ENCODE measurements around the gene OGFR. TPM values are rescaled to one million over a fixed set of nuclear protein-coding genes. Genes with fewer than 3 reads are reported as not detected.

Gene OGFR
- total RNA-seq, 2 experiments from 2014 or later: 43.8 to 44.7 TPM

DNA sequence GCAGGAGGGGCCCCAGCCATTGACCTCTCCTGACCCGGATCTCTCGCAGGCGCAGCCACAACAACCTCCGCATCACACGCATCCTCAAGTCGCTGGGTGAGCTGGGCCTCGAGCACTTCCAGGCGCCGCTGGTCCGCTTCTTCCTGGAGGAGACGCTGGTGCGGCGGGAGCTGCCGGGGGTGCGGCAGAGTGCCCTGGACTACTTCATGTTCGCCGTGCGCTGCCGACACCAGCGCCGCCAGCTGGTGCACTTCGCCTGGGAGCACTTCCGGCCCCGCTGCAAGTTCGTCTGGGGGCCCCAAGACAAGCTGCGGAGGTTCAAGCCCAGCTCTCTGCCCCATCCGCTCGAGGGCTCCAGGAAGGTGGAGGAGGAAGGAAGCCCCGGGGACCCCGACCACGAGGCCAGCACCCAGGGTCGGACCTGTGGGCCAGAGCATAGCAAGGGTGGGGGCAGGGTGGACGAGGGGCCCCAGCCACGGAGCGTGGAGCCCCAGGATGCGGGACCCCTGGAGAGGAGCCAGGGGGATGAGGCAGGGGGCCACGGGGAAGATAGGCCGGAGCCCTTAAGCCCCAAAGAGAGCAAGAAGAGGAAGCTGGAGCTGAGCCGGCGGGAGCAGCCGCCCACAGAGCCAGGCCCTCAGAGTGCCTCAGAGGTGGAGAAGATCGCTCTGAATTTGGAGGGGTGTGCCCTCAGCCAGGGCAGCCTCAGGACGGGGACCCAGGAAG lies 7.7 kb downstream of the OGFR start:
- Mint-ChIP-seq H3K36me3 (ENCODE audit: low read depth) (peaks cover 14% of the 10 kb centered on the region), H3K9me3 (ENCODE audit: low read depth) (no peaks in the 10 kb centered on the region), H3K27ac (no peak overlapping the region), H3K4me3 (no peak overlapping the region), H3K4me1 (peaks cover 14% of the 10 kb centered on the region), H3K27me3 (peaks cover 14% of the 10 kb centered on the region)
- ChIA-PET POLR2A (no interaction called here), CTCF (no interaction called here)
- DNase-seq (no peak), ATAC-seq (no peak)
- intact Hi-C loops (cut with DNase I, micrococcal nuclease): no loop called here

DNA sequence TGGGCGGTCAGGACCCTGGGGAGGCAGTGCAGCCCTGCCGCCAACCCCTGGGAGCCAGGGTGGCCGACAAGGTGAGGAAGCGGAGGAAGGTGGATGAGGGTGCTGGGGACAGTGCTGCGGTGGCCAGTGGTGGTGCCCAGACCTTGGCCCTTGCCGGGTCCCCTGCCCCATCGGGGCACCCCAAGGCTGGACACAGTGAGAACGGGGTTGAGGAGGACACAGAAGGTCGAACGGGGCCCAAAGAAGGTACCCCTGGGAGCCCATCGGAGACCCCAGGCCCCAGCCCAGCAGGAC lies 8.2 kb downstream of the OGFR start:
- no peak overlapping the region for H3K4me3 Mint-ChIP-seq
- ChIA-PET POLR2A (no interaction called here), CTCF (no interaction called here)
- H3K36me3 Mint-ChIP-seq (ENCODE audit: low read depth): peaks cover 14% of the 10 kb centered on the region
- H3K9me3 Mint-ChIP-seq (ENCODE audit: low read depth): no peaks in the 10 kb centered on the region
- intact Hi-C loops (cut with DNase I, micrococcal nuclease): no loop called here
- H3K27ac Mint-ChIP-seq: no peak overlapping the region
- ATAC-seq (no peak), DNase-seq (no peak)
- H3K4me1 Mint-ChIP-seq: peaks cover 14% of the 10 kb centered on the region
- peaks cover 16% of the 10 kb centered on the region for H3K27me3 Mint-ChIP-seq

DNA sequence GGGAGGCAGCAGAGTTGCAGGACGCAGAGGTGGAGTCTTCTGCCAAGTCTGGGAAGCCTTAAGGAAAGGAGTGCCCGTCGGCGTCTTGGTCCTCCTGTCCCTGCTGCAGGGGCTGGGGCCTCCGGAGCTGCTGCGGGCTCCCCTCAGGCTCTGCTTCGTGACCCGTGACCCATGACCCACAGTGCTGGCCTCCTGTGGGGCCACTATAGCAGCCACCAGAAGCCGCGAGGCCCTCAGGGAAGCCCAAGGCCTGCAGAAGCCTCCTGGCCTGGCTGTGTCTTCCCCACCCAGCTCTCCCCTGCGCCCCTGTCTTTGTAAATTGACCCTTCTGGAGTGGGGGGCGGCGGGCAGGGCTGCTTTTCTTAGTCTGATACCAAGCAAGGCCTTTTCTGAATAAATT lies 9.0 kb downstream of the OGFR start:
- no peak for ATAC-seq
- ChIA-PET CTCF (no interaction called here), POLR2A (no interaction called here)
- Mint-ChIP-seq H3K9me3 (ENCODE audit: low read depth) (no peaks in the 10 kb centered on the region), H3K27me3 (peaks cover 21% of the 10 kb centered on the region), H3K4me1 (peaks cover 9% of the 10 kb centered on the region), H3K36me3 (ENCODE audit: low read depth) (peaks cover 10% of the 10 kb centered on the region), H3K27ac (no peak overlapping the region), H3K4me3 (no peak overlapping the region)
- no peak for DNase-seq
- intact Hi-C loops (cut with DNase I, micrococcal nuclease): no loop called here

DNA sequence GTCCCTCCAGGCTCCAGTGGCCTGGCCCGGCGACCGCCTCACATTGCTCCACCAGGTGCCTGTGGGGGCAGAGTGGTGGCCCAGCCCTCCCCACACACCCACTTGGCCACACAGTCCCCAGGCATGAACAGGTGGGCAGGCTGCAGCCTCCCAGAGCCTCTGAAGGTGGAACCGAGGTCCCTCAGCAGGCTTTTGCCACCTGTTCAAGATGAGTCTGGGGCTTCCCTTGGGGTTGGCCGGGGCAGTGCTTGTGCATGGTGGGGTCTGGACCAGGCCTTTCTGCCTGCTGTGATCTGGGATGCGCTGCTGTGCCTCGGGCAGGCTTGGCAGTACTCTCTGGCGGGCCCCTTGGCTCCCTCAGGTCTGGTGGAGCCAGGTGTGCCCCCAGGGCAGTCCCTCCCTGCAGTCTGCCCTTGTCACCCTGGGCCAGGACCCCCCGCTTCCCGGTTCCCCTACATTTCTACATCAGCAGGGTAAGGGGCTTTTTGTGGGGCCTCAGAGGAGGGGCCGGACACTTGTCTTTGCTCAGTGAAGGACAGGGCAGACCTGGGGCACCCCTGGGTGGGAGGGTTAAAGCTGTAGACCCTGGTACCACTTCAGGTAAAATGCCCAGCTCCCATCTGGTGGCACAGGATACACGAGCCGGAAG lies 9.5 kb downstream of the OGFR start:
- Mint-ChIP-seq H3K4me3 (no peak overlapping the region), H3K36me3 (ENCODE audit: low read depth) (peaks cover 8% of the 10 kb centered on the region), H3K4me1 (peaks cover 9% of the 10 kb centered on the region), H3K27ac (no peak overlapping the region), H3K9me3 (ENCODE audit: low read depth) (no peaks in the 10 kb centered on the region), H3K27me3 (peaks cover 21% of the 10 kb centered on the region)
- intact Hi-C loops (cut with DNase I, micrococcal nuclease): no loop called here
- ATAC-seq: no peak
- ChIA-PET POLR2A (no interaction called here), CTCF (interaction anchor here (0.6 kb wide), 1 partner anchor 18 kb away, joined by 3 read pairs; no protein-coding TSS in a partner anchor)
- no peak for DNase-seq

DNA sequence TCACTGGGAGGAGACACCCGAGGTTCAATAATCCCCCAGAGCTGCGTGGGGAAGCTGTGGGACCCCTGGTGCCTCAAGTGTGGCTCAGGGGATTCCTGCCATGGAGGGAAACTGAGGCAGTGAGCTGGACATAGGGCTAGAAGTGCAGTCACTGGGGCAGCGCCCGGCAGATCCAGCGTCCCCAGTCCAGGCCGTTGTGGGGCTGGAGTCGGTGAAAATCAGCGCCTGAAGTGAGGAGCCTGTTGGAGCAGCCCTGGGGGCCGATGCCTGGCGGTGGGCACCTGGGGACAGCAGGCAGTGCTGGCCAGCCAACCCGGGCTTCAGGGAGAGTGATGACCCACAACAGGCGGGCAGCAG lies 10.1 kb downstream of the OGFR start:
- no peak for DNase-seq
- H3K27ac Mint-ChIP-seq: no peak overlapping the region
- H3K36me3 Mint-ChIP-seq (ENCODE audit: low read depth): peaks cover 3% of the 10 kb centered on the region
- no peaks in the 10 kb centered on the region for H3K9me3 Mint-ChIP-seq (ENCODE audit: low read depth)
- peaks cover 21% of the 10 kb centered on the region for H3K27me3 Mint-ChIP-seq
- intact Hi-C loops (cut with DNase I, micrococcal nuclease): loop anchor here in 1 of 2 experiments (5.0 kb wide), 1 partner anchor 193 kb away; the partner anchor contains the start of gene BHLHE23
- no peak for ATAC-seq
- no peak overlapping the region for H3K4me3 Mint-ChIP-seq
- H3K4me1 Mint-ChIP-seq: peaks cover 9% of the 10 kb centered on the region
- CTCF ChIA-PET: interaction anchor here (0.6 to 0.8 kb wide), 2 partner anchors 18 to 24 kb away, joined by 3 read pairs; no protein-coding TSS in a partner anchor
- POLR2A ChIA-PET: no interaction called here

DNA sequence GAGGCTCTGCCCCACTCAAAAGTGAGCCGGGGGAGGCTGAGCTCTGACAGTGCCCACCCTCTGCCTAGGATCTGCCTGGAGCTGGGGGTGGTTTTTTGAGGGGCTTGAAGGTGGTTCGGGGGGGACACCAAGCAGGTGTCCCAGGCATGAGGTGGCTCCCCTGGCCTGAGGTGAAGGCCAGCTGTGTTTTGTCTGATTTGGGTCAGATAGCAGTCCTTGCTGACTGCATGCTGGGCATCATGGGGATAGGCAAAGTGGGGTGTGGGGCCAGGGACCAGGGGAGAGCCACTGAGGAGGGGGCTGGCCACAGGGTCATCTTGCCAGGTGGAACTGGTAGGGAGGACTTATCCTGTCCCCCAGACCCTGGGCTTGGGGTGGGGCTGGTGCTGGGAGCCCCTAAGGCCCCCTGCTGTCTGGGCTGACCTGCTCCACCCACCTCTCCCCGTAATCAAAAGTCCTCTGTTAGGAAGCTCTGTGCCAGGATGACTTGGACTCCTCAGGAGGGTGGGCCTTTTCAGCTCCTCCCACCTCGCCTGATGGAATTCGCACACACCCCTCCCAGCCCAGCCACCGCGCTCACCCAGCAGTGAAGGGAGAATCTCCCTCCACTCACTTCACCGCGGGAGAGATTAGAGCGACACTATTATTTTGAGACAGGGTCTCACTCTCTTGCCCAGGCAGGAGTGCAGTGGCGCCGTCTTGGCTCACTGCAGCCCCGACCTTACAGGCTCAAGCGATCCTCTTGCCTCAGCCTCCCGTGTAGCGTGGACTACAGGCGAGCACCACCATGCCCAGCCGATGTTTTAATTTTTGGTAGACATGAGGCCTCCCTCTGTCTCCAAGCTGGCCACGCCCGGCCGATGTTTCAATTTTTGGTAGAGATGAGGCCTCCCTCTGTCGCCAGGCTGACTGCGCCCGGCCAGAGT lies 10.7 kb downstream of the OGFR start:
- Mint-ChIP-seq H3K27ac (no peak overlapping the region), H3K9me3 (ENCODE audit: low read depth) (no peaks in the 10 kb centered on the region), H3K36me3 (ENCODE audit: low read depth) (peaks cover 3% of the 10 kb centered on the region), H3K4me3 (no peak overlapping the region), H3K4me1 (peaks cover 9% of the 10 kb centered on the region), H3K27me3 (peaks cover 21% of the 10 kb centered on the region)
- ChIA-PET POLR2A (no interaction called here), CTCF (interaction anchor here (0.6 to 1.5 kb wide), 3 partner anchors 8 to 24 kb away, joined by 3 to 5 read pairs (median 3); no protein-coding TSS in a partner anchor)
- intact Hi-C loops (cut with DNase I, micrococcal nuclease): loop anchor here in 1 of 2 experiments (5.0 kb wide), 1 partner anchor 192 kb away; the partner anchor contains the start of gene BHLHE23
- ATAC-seq: peak; percentile 35
- DNase-seq: no peak

DNA sequence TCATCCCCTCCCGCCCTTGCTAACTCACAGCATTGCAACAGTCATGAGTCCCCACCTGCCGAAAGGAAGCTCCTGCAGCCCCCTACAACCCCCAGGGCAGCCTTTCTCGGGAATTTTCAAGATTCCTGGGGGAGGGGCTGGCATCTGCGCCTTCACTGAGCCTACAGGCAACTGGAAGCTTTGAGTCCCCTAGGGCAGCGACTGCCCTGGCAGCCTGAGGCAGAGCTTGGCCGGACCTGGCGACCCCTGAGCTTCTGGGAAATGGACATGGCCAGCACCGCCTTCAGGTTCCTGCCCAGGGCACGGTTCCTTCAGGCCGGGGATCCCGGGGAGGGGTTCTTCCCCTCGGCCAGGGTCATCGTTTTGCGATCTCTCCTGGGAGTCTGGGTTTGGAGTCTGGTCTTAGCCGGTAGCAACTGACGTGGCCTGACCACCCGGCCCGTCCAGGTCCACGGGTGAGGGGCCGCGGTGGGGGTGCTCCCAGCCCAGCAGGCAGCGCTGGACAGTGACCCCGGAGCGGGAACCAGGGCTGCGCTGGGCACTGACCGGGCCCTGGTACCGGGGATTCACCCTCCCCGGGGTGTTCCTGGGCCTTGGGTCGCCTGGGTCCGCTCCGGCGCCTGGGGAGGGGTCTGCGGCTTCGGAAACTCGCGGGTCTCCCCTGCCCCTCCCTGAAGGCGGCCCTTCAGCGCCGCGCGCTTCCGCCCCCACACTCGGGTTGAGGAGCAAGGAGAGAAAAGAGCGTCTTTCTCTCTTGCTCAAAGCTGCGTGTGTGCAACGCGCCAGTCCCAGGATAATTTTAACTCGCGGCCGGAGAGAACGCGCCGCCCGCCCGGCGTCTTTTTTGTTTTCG lies 11.6 kb downstream of the OGFR start:
- H3K27ac Mint-ChIP-seq: no peak overlapping the region
- intact Hi-C loops (cut with DNase I, micrococcal nuclease): loop anchor here in 1 of 2 experiments (5.0 kb wide), 1 partner anchor 191 kb away; the partner anchor contains the start of gene BHLHE23
- CTCF ChIA-PET: interaction anchor here (1.5 kb wide), 1 partner anchor 9 kb away, joined by 5 read pairs; no protein-coding TSS in a partner anchor
- DNase-seq: peak; percentile 34
- H3K4me3 Mint-ChIP-seq: no peak overlapping the region
- POLR2A ChIA-PET: no interaction called here
- H3K9me3 Mint-ChIP-seq (ENCODE audit: low read depth): no peaks in the 10 kb centered on the region
- H3K4me1 Mint-ChIP-seq: peaks cover 9% of the 10 kb centered on the region
- peaks cover 21% of the 10 kb centered on the region for H3K27me3 Mint-ChIP-seq
- peaks cover 3% of the 10 kb centered on the region for H3K36me3 Mint-ChIP-seq (ENCODE audit: low read depth)
- no peak for ATAC-seq

DNA sequence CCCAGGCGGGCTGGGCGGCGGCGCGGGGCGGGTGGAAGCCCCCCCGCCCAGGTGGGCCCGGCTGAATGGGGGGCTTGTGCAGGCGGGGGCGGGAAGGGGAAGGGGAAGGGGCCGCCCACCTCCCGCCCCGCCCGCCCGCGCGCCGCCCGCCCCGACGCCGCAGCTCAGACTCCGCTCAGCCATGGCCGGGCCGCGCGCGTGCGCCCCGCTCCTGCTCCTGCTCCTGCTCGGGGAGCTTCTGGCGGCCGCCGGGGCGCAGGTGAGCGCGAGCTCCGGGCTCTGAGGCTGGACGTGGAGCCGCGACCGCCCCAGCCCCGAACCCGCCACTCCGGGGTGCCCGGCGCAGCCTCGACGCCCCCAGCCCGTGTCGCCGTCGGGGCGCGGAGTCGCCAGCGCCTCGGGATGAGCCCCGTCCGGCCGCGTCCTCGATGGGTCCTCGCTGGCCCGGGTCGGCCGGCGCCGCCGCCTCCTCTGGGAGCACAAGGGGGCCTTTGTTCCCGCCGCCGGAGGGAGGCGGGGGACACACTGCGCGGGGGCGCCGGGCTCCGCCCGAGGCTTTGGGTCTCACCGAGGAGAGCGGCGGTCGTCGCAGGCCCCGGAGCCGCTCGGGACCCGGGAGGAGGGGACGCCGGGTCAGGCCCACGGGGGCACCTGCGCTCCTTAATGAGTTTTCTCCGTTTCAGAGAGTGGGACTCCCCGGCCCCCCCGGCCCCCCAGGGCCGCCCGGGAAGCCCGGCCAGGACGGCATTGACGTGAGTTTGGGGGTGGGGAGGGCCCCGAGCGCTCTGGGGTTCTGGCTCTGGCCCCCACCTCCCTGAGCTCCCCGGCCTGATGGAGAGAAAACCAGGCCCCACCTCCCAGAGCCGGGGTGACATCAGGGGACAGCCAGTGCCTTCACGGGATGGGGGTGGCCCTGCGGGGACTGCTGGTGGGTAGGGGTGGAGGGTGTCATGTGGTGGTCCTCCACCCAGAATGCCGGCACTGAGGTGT lies 12.5 kb downstream of the OGFR start, which contains the start of gene COL9A3:
Gene COL9A3 (plus strand): TSS at position 167 of the 990 bp plus-strand sequence. CDS start 15 bp downstream, at position 182.
- POLR2A ChIA-PET: no interaction called here
- intact Hi-C loops (cut with DNase I, micrococcal nuclease): loop anchor here in 1 of 2 experiments (5.0 kb wide), 1 partner anchor 190 kb away; the partner anchor contains the start of gene BHLHE23
- no peak for ATAC-seq
- Mint-ChIP-seq H3K4me3 (no peak within 1 kb of the TSS), H3K9me3 (ENCODE audit: low read depth) (no peaks in the 10 kb centered on the region), H3K27me3 (peaks cover 21% of the 10 kb centered on the region), H3K36me3 (ENCODE audit: low read depth) (no peaks in the 10 kb centered on the region), H3K27ac (no peak within 1 kb of the TSS), H3K4me1 (peaks cover 9% of the 10 kb centered on the region)
- CTCF ChIA-PET: interaction anchor here (1.5 kb wide), 1 partner anchor 10 kb away, joined by 5 read pairs; no protein-coding TSS in a partner anchor
- peak; percentile 38 for DNase-seq

DNA sequence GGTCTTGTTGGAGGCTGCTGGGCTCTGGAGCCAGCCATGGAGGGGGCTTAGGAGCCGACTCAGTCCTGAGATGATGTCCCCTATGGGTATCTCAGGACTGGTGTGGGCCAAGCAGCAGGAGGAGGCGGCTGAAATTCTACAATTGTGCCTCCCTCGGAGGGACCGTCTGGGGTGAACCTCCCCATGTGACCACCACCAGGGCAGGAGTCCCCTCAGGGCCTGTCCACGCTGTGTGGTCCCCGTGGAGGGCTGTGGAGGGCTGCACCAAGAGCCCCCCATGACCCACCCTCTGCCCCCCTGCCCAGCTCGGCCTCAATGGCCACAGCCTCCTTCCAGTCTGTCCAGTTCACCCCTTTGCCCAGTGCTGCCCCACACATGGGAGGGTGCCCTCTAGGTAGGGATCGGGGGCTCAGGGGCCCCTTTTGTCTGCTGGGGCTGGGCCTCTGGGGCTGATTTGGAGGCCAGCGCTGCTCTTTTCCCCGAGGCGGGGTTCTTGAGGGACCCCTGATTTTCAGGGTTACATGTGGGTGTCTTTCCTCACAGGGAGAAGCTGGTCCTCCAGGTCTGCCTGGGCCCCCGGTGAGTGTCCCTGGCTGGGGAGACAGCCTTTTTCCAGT lies 13.4 kb downstream of the OGFR start:
- CTCF ChIA-PET: no interaction called here
- DNase-seq (no peak), ATAC-seq (no peak)
- intact Hi-C loops (cut with DNase I, micrococcal nuclease): loop anchor here in 1 of 2 experiments (5.0 kb wide), 1 partner anchor 189 kb away; the partner anchor contains the start of gene BHLHE23
- peaks cover 9% of the 10 kb centered on the region for H3K4me1 Mint-ChIP-seq
- no peak overlapping the region for H3K27ac Mint-ChIP-seq
- no peak overlapping the region for H3K4me3 Mint-ChIP-seq
- H3K9me3 Mint-ChIP-seq (ENCODE audit: low read depth): no peaks in the 10 kb centered on the region
- POLR2A ChIA-PET: no interaction called here
- H3K27me3 Mint-ChIP-seq: peaks cover 21% of the 10 kb centered on the region
- no peaks in the 10 kb centered on the region for H3K36me3 Mint-ChIP-seq (ENCODE audit: low read depth)

Data from activated CD4-positive, alpha-beta T cell treated with anti-CD3 and anti-CD28 coated beads for 36 hours (primary cell).